Fibroblast of lung (primary cell): Measurements from ENCODE around the gene STX4.

Experiments used
- CTCF ChIP-seq, 2 donors: IDR thresholded peaks in 1 of 2; conservative IDR thresholded peaks in 1 of 2; 1 replicate in 1 of 2; 2 replicates in 1 of 2; pipeline ENCODE4 v1.5.1; 2011 to 2012; ENCODE audit warnings: low read length in 2 of 2, control low read depth in 1 of 2, inconsistent platforms in 1 of 2, low read depth in 1 of 2, mild to moderate bottlenecking in 1 of 2
- EZH2 ChIP-seq: IDR thresholded peaks from 2 replicates; pipeline ENCODE4 v1.5.1; 2012; ENCODE audit warnings: low read length, control low read depth, mild to moderate bottlenecking; ENCODE audit errors: missing control alignments

DNA sequence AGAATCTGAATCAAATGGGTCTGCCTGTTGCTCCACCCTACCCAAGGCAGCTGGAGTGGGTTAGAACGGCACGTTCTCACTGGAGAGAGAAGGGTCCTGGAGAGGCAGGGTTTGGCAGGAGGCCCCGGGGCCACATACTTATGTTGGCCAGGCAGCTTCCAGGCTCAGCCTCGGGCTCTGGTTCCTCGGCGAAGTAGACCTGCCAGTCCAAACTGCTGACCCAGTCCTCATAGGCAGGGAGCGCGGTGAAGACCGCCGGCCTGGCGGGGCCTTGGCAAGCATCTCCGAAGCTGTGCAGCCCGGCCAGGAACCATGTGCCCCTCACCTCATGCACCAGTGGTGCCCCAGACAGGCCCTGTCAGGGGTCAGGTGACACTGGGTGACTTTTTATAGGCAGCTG, 50.6 kb downstream of the STX4 start:
- TF ChIP-seq CTCF (conservative IDR thresholded peaks at IDR 0.05 in 1 of 2, IDR thresholded peaks at IDR 0.05 in 1 of 2; ENCODE audit: low read depth in 1 of 2, low read length in 2 of 2) (no peak), EZH2 (no peak)
